Measurements from ENCODE around the gene TOR1AIP2. TPM values are rescaled to one million over a fixed set of nuclear protein-coding genes. Genes with fewer than 3 reads are reported as not detected.

The TOR1AIP2 gene
- total RNA-seq, 2 donors from 2014 or later = 36.4 to 79.1 TPM

GRCh38 chr1:179882253-179883039 is 4.8 kb upstream of the TOR1AIP2 start, which contains the start of gene TOR1AIP1:
Gene TOR1AIP1, plus strand, starts transcription at chr1:179882285. Its CDS starts 218 bp downstream, at chr1:179882503.
- H3K36me3 ChIP-seq = no peaks in the 10 kb centered on the region
- intact Hi-C loops (cut with DNase I) = loop anchor here (5.0 kb wide), 1 partner anchor 290 kb away; no protein-coding TSS in a partner anchor
- DNase-seq (ENCODE audit: low spot score) = peak; percentile 97
- peak within 1 kb of the TSS; percentile 99 to 100 for H3K27ac ChIP-seq
- peak; percentile 93 for TF ChIP-seq POLR2AphosphoS5 (IDR thresholded peaks at IDR 0.05)
- peak; percentile 77 for TF ChIP-seq POLR2A (IDR thresholded peaks at IDR 0.05)
- TF ChIP-seq CTCF (IDR thresholded peaks at IDR 0.05) = peak; percentile 29 to 87 (median 58)
- under 1% methylated on average over 65 of the region's 72 CpGs for WGBS
- no peaks in the 10 kb centered on the region for H3K9me3 ChIP-seq
- H3K4me1 ChIP-seq (replicated peaks) = no peaks in the 10 kb centered on the region
- peak within 1 kb of the TSS; percentile 72 to 79 for H3K4me3 ChIP-seq
- no peaks in the 10 kb centered on the region for H3K27me3 ChIP-seq (replicated peaks; ENCODE audit: insufficient read depth)

- WGBS = under 1% methylated on average over 22 of the region's 22 CpGs
- Histone ChIP-seq H3K36me3 (no peaks in the 10 kb centered on the region), H3K27ac (peak overlapping the region; percentile 99 to 100), H3K4me1 (replicated peaks) (peaks cover 3% of the 10 kb centered on the region), H3K9me3 (no peaks in the 10 kb centered on the region), H3K27me3 (replicated peaks; ENCODE audit: insufficient read depth) (no peaks in the 10 kb centered on the region), H3K4me3 (peak overlapping the region; percentile 72 to 79)
- TF ChIP-seq POLR2AphosphoS5 (IDR thresholded peaks at IDR 0.05) = no peak
- no peak for TF ChIP-seq POLR2A (IDR thresholded peaks at IDR 0.05)
- peak; percentile 90 for DNase-seq (ENCODE audit: low spot score)
- intact Hi-C loops (cut with DNase I) = loop anchor here (5.0 kb wide), 1 partner anchor 291 kb away; no protein-coding TSS in a partner anchor
These were observed 4.1 kb upstream of the TOR1AIP2 start for GRCh38 chr1:179881642-179882252.

GRCh38 chr1:179879797-179880196 is 2.2 kb upstream of the TOR1AIP2 start:
- Histone ChIP-seq H3K27ac (no peak overlapping the region), H3K27me3 (replicated peaks; ENCODE audit: insufficient read depth) (no peaks in the 10 kb centered on the region), H3K4me1 (replicated peaks) (peaks cover 9% of the 10 kb centered on the region), H3K4me3 (no peak overlapping the region), H3K36me3 (no peaks in the 10 kb centered on the region), H3K9me3 (no peaks in the 10 kb centered on the region)
- DNase-seq (ENCODE audit: low spot score) = no peak
- TF ChIP-seq POLR2AphosphoS5 (IDR thresholded peaks at IDR 0.05) (no peak), POLR2A (IDR thresholded peaks at IDR 0.05) (no peak), CTCF (IDR thresholded peaks at IDR 0.05) (no peak)
- intact Hi-C loops (cut with DNase I) = loop anchor here (5.0 kb wide), 1 partner anchor 293 kb away; no protein-coding TSS in a partner anchor
- WGBS = 85% methylated on average over 2 of the region's 2 CpGs

- Histone ChIP-seq H3K27me3 (replicated peaks; ENCODE audit: insufficient read depth) (no peaks in the 10 kb centered on the region), H3K4me3 (peak overlapping the region; percentile 52 to 56), H3K9me3 (no peaks in the 10 kb centered on the region), H3K27ac (peak overlapping the region in 1 of 2 donors; percentile 54), H3K36me3 (no peaks in the 10 kb centered on the region), H3K4me1 (replicated peaks) (peaks cover 11% of the 10 kb centered on the region)
- peak; percentile 16 for DNase-seq (ENCODE audit: low spot score)
- intact Hi-C loops (cut with DNase I) = loop anchor here (2.0 kb wide), 1 partner anchor 78 kb away; the partner anchor contains the start of gene CEP350
- TF ChIP-seq POLR2A (IDR thresholded peaks at IDR 0.05) (no peak), POLR2AphosphoS5 (IDR thresholded peaks at IDR 0.05) (peak; percentile 26), CTCF (IDR thresholded peaks at IDR 0.05) (no peak)
- 51% methylated on average over 3 of the region's 3 CpGs for WGBS
These were observed 1.3 kb downstream of the TOR1AIP2 start for GRCh38 chr1:179876300-179876715.

- intact Hi-C loops (cut with DNase I) = loop anchor here (2.0 kb wide), 1 partner anchor 79 kb away; the partner anchor contains the start of gene CEP350
- Histone ChIP-seq H3K27me3 (replicated peaks; ENCODE audit: insufficient read depth) (no peaks in the 10 kb centered on the region), H3K9me3 (no peaks in the 10 kb centered on the region), H3K4me1 (replicated peaks) (peaks cover 11% of the 10 kb centered on the region), H3K4me3 (no peak overlapping the region), H3K27ac (no peak overlapping the region), H3K36me3 (no peaks in the 10 kb centered on the region)
- no peak for TF ChIP-seq POLR2AphosphoS5 (IDR thresholded peaks at IDR 0.05)
- no peak for TF ChIP-seq POLR2A (IDR thresholded peaks at IDR 0.05)
- TF ChIP-seq CTCF (IDR thresholded peaks at IDR 0.05) = no peak
- DNase-seq (ENCODE audit: low spot score) = no peak
- WGBS = 79% methylated on average over 4 of the region's 4 CpGs
These were observed 1.9 kb downstream of the TOR1AIP2 start for GRCh38 chr1:179875596-179876299.

Data from prostate gland (tissue), 2 donors.